Cardiac muscle cell (in vitro differentiated cells and primary cell): ENCODE data around the gene KREMEN2. TPM values are rescaled to one million over a fixed set of nuclear protein-coding genes. Genes with fewer than 3 reads are reported as not detected.

Experiments
- DNase-seq, 2 donors: peaks; one replicate each; pipeline versions ENCODE4 v3.0.0 to v3.0.0-alpha.2; 2010 to 2017; ENCODE audit warnings: low read depth in 1 of 2, low spot score in 1 of 2
- H3K27ac ChIP-seq: fragments of 200-600 bp; sonication (generic); 2 replicates; pipeline ENCODE4 v1.5.1; 2016
- H3K27me3 ChIP-seq: fragments of 200-600 bp; sonication (generic); 2 replicates; pipeline ENCODE4 v1.6.0; 2016; ENCODE audit warnings: control low read depth
- H3K36me3 ChIP-seq: fragments of 200-600 bp; sonication (generic); 2 replicates; pipeline ENCODE4 v1.5.1; 2016; ENCODE audit warnings: control low read depth
- H3K4me1 ChIP-seq: fragments of 200-600 bp; sonication (generic); 2 replicates; pipeline ENCODE4 v1.8.1; 2017; ENCODE audit warnings: low read depth, mild to moderate bottlenecking, mixed run types
- H3K4me3 ChIP-seq: fragments of 200-600 bp; sonication (generic); 2 replicates; pipeline ENCODE4 v1.5.1; 2016; ENCODE audit warnings: mild to moderate bottlenecking
- H3K9me3 ChIP-seq: fragments of 200-600 bp; sonication (generic); 2 replicates; pipeline ENCODE4 v1.5.1; 2017; ENCODE audit warnings: low read depth, mild to moderate bottlenecking, control low read depth
- CTCF ChIP-seq: IDR thresholded peaks from 2 replicates; pipeline ENCODE4 v1.5.1; 2012; ENCODE audit warnings: low read depth, mild to moderate bottlenecking, low read length
- polyA plus RNA-seq: library from polyadenylated mRNA; unstranded; fragments of >200 nt; fragmentation: Nextera tagmentation; extraction: Ambion mirVana; gene quantifications from 2 replicates; pipeline ENCODE4 v1.2.1, GENCODE V29; 2016
- total RNA-seq: library from RNA; depleted of rRNA; stranded (reverse); fragments of >200 nt; gene quantifications from 2 replicates; pipeline ENCODE4 v1.2.3, GENCODE V29; 2016

The KREMEN2 gene
- total and polyA plus RNA-seq, 2 experiments from 2014 or later = 2.5 to 3.9 TPM

- H3K27ac ChIP-seq = peak within 1 kb of the TSS; percentile 48
- H3K27me3 ChIP-seq = no peaks in the 10 kb centered on the region
- peak within 1 kb of the TSS; percentile 61 for H3K4me3 ChIP-seq
- H3K4me1 ChIP-seq = peaks cover 8% of the 10 kb centered on the region
- TF ChIP-seq CTCF = no peak
- no peaks in the 10 kb centered on the region for H3K36me3 ChIP-seq
- DNase-seq = peak; percentile 89 to 95
- no peaks in the 10 kb centered on the region for H3K9me3 ChIP-seq
These were observed 16.4 kb downstream of the KREMEN2 start, which contains the start of gene PKMYT1 for GRCh38 chr16:2980227-2981176. Gene PKMYT1 (minus strand): TSS chr16:2980446. CDS start chr16:2979657, 789 bp downstream.

- DNase-seq = peak; percentile 27 to 43
- H3K4me3 ChIP-seq = no peak overlapping the region
These were observed 17.3 kb downstream of the KREMEN2 start for GRCh38 chr16:2981177-2981898.

GRCh38 chr16:2981899-2982250 lies 17.8 kb downstream of the KREMEN2 start:
- H3K4me1 ChIP-seq = peaks cover 8% of the 10 kb centered on the region
- TF ChIP-seq CTCF = no peak
- no peak overlapping the region for H3K4me3 ChIP-seq
- no peaks in the 10 kb centered on the region for H3K9me3 ChIP-seq
- DNase-seq = no peak
- no peaks in the 10 kb centered on the region for H3K36me3 ChIP-seq
- H3K27ac ChIP-seq = peak overlapping the region; percentile 19
- H3K27me3 ChIP-seq = no peaks in the 10 kb centered on the region

More at GRCh38 chr16:2981177-2981898, 17.3 kb downstream of the KREMEN2 start:
- Histone ChIP-seq H3K27me3 (no peaks in the 10 kb centered on the region), H3K27ac (peak overlapping the region; percentile 19), H3K9me3 (no peaks in the 10 kb centered on the region), H3K36me3 (no peaks in the 10 kb centered on the region), H3K4me1 (peaks cover 8% of the 10 kb centered on the region)
- no peak for TF ChIP-seq CTCF

GRCh38 chr16:2982402-2982801 lies 18.3 kb downstream of the KREMEN2 start:
- DNase-seq = no peak
- no peaks in the 10 kb centered on the region for H3K9me3 ChIP-seq
- no peaks in the 10 kb centered on the region for H3K27me3 ChIP-seq
- no peaks in the 10 kb centered on the region for H3K36me3 ChIP-seq
- no peak for TF ChIP-seq CTCF
- no peak overlapping the region for H3K27ac ChIP-seq
- H3K4me3 ChIP-seq = no peak overlapping the region
- peaks cover 11% of the 10 kb centered on the region for H3K4me1 ChIP-seq

- Histone ChIP-seq H3K36me3 (no peaks in the 10 kb centered on the region), H3K27me3 (no peaks in the 10 kb centered on the region), H3K4me3 (no peak overlapping the region), H3K4me1 (peaks cover 23% of the 10 kb centered on the region), H3K9me3 (no peaks in the 10 kb centered on the region), H3K27ac (no peak overlapping the region)
- TF ChIP-seq CTCF = peak; percentile 86
- peak; percentile 80 to 82 for DNase-seq
These were observed 19.6 kb downstream of the KREMEN2 start for GRCh38 chr16:2983706-2984136.
